CD4-positive, alpha-beta T cell treated with Interleukin-21 for 1 hour (primary cell): ENCODE results near the gene CELF4.

ENCODE experiments used
- DNase-seq: peaks from one replicate; pipeline ENCODE4 v3.0.0-alpha.2; 2020

CELF4 gene

DNA sequence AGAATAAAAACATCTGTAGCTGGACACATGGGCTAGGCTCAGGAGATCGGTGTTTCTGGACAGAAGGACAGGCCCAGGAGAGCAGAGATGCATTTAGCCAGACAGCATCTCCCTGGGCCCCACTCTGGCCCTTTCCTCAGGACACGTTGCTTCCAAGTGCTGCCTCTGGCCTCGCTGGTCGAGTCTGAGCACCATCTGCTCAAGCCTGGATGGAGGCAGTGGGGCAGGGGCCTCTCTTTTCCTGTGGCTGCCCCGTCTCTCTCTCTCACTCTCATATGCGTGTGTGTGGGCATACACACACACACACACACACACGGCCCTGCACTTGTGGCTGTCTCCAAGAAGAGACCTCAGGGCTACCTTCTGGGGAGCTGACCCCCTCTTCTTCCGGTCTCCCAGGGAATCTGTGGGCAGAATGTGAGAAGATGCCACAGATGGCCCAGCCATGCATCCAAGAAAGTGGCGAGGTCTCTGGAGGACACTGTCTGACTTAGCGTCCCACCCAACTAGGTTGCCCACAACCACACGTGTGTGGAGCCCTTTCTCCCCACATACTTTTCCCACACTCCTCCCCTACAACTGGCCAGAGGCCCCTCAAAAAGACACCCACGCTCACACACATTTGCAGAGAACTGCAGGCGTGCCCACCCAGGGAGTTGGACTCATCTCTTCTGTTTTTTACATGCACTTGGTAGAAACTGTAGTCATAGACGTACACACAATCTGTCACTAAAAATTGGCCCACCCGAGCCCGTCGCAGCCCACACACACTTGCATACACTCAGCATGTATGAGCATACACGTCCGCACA is 19.9 kb downstream of the CELF4 start:
- no peak for DNase-seq

DNA sequence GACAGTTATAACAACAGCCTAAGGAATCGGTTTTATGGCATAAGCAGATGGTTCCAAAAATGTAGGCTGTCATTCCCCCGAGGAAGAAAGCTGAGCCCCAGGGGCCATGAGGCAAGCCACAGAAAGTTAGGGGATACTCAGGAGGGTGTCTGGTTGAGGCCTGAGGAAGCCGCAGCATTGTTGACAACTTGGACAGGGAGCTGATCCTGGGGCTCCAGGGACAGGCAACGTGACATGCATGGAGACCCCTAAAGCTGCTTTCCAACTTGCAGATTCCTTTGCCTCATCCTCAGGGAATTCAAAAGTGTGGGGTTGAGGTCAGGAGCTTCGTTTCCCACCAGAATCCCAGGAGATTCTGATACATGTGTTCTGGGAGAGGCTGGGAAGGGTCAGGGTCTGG is 20.9 kb downstream of the CELF4 start:
- no peak for DNase-seq

DNA sequence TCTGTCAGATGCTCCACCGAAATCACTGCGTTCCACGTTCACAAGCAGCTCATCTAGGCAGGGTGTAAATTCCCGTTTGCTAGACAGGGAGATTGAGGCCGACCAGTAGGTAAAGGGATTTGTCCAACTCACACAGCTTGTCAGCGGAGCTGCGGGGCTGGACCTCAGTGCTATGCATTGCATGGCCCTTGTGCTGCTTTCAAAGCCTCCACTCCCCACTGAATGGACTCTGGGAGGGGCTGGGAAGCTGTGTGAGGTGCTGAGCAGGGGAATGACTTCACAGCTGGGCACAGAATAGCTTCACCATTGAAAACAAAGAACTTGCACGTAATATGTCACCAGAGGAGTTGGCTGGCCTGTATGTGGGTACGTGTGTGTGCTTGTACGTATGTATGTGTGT is 21.4 kb downstream of the CELF4 start:
- DNase-seq, result no peak

DNA sequence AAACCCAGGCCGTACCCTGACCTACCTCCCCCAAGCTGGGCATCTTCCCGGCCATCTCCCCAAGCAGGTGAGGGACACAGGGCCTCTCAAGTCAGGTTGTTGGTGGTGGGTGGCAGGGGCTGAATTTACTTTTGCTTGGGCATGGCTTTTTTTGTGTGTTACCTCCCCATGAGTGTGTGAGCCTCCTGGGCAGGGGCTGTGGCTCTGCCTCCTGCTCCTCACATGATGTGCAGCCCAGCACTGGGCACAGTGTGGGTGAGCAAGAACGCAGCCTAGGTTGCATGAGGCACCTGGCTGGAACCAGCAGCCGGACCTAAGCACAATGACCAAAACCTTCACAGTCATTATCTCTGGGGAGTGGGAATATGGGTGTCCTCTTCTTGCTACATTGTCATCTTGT is 22.3 kb downstream of the CELF4 start:
- no peak for DNase-seq

DNA sequence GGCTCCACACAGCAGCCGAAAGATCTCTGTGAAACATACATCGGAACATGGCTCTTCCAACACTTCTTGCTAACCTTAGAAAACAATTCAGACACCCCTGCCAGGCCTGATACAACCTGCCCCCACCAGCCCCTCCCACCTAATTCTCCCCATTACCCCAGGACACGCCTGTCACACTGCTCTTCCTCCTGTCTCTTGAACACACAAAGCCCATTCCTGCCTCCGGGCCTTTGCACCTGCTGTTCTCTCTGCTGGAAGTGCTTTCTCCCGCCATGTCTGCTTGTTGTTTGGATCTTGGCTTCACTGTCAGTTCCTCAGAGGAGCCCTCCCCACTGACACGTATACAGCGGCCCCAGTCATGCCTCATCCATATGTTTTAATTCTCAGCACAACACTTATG is 24.1 kb downstream of the CELF4 start:
- DNase-seq, result no peak

DNA sequence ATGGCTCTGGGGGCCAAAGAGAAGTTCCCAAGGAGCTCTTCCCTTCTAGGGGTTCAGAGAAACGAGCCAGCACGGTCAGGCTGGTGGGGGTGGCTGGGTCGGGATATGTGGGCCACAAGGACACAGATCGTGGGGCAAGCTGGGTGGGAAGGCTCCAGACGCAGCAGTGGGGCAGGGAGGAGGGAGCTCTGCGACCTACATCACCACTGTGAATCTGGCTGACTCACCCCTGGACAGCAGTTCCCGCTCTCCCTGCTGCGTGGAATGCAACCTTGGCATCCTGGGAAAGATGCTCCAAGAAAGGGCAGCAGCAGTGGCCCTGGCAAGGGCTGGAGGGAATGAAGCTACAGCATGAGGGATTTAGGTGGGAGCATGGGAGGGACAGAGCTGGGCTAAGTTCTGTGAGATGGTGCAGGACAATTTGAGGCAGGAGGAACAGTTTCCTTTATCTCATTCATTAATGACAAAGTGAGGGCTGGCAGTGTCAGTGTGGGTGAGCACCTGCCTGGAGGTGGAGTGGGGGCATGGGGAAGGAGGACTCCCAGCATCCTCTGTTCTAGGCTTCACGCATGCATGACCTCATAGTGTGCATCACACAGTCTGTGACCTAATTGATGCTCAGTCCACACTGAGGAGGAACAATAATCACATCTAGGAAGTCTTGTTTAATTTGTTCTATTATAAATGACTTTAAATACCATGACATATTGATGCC is 25.0 kb downstream of the CELF4 start:
- DNase-seq, result no peak

DNA sequence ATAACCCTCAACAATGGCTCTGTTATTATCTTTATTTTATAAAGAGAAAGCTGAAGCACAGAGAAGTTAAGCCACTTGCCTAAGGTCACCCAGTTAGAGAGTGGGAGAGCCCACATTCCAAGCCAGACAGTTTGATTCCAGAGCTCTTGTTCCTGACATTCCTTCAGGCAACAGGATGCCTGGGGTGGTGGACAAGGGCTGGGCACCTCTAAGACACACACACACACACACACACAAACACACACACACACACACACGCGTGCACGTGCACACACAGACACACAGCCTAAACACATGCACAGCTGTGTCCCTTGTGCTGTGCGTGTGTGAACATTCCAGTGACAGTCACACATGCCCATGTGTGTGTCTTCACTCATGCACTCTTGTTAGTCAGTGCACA is 26.4 kb downstream of the CELF4 start:
- DNase-seq, result no peak

DNA sequence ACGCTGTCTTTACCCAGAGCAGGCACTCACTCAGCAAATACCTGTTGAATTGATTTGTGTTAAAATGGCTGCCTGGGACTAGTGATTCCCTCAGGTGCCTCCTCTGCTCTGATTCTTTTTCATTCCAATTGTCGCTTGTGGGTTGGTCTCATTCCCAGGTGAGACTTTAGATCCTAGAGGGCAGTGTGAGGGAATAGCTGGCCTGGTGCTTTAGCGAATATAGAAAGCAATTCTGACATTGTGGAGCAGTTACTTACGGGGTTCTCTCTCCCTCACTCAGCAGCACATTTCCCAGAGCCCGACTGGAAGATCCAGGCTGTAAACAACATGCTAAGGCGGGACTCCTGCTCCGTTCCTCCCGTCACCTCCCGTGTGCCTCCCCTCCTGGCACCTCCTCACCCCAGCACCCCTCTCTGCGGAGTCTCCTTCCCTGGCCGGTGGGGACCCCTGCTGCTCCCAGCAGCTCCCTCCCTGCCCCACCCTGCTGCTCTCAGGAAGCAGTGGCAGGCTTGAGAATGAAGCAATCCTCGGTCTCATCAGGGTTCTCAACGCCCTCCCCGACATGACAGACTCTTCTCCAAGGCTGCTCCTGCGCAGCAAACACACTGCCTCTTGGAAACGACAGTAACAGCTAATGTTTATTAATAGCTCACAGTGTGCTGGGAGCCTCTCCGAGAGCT is 26.9 kb downstream of the CELF4 start:
- DNase-seq, result no peak

DNA sequence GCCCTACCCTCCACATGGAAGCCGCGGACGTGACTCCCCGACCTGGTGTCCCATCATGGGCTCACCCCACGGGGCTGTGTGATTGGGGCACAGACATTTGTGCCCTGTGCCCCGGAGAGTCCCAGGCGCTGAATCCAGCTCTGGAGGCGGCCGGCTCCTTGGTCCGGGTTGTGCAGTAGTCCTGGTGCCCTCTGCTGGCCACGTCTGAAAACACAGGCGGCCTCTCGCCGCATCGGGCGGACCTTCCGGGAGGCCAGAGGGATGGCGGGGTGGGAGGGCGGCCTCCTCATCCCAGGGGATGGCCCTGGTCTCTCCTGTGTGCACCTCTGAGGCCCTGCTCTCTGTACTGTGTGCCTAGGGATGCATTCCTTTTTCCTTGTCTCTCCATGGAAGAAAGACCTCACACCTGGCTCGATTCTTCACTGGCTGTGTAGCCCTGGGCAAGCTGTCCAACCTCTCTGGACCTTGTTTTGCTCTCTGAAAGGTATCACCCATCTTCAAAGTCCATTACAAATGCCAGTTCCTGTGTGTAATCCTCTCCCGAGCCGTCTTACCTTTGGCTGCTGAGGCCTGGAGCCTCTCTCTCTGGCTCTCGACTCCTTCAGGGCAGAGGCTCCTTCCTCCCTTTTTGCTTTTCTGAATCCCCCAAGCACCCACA is 27.6 kb downstream of the CELF4 start:
- DNase-seq, result no peak

DNA sequence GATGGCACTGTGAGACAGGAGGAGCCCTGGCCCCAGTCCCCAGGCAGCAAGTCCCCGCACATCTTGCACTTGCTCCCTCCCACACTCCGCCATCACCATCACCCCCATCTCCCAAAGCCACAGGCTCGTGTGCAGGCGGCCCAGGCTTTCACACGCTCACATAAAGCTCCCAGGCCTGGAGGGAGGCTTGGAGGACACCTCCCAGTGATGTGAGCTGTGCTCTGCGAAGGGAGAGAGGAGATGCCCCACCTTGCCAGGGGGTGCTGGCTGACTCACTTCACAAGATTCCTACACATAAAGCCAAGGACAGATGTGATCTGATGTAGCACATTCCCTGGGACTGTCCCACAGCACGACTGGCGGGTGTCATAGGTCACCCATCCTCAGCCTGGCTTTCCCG is 28.9 kb downstream of the CELF4 start:
- no peak for DNase-seq

DNA sequence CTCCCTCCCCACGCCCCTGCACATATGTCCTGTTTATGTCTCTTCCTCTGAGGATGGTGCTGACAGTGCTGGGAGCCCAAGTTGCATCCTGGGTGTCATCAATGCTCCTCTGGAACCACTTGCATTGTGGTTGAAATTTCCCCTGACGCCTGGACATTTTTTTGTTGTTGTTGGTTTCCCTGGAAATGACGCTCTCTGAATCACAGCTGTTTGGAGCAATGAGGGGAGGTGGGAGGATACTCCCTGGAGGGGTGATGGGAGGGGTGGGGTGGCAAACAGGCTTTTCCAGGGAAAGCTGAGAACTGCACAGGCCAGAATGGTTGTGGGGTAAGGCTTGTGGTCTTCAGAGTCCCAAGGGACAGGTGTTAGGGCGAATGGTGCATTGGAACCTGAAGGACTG is 29.6 kb downstream of the CELF4 start:
- no peak for DNase-seq

DNA sequence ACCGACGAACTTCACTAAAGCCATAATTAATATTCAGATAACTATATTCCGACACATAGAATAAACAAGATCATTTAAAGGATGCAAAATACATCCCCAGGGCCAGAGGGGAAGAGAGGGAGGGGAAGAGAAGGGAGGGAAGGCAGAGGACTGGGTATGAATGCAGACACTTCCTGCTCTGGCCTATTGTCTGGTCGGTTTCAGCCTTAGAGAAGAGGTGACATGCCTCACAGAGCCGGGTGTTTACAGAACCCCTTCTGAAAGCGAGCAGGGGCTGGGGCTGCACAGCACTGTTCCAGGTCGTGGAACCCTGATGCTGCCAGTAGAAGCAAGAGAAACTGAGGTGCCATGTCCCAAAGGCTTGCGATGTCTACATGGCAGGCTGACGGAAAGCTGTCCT is 31.0 kb downstream of the CELF4 start:
- no peak for DNase-seq

DNA sequence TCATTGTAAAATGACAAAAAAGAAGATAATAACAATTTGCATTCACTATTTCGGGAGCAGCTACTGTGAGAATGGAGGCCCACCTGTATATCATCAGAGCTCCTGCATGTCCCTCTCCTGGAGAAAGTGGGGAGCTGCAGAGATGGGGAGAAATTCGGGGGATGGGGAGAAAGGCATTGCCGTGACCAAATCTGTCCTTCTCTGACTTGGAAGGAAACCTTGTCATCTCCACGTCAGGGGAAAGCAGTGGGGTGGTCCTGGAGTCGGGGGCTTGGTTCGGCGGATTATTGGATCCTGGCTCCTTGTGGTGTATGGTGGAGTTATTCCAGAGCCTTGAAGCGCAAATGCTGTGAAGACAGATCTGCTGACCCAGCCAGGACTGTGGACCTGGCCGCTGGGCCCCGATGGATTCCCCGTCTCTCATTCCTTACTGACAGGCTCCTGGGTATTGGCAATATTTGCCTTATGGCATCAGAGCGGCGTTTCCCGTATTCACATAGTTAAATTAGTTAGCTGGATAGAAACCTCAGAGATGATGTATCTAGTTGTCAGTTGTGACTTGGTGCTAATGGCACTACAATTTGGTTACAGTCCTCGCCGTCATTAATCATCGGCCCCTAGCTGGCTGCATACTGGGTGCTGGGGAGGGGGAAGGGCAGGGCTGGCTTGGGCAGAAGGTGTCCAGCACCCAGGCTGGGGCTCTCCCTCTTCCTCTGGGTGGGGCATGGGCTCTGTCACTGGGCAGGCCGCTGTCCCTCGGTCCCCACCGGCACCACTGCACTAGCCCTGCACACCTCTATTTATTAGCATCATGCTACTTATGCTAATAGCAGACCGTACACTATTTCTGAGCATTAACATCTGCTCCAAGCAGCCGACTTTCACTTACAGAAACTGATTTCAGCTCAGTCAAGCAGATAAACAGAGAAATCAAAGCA is 31.7 kb downstream of the CELF4 start:
- no peak for DNase-seq

DNA sequence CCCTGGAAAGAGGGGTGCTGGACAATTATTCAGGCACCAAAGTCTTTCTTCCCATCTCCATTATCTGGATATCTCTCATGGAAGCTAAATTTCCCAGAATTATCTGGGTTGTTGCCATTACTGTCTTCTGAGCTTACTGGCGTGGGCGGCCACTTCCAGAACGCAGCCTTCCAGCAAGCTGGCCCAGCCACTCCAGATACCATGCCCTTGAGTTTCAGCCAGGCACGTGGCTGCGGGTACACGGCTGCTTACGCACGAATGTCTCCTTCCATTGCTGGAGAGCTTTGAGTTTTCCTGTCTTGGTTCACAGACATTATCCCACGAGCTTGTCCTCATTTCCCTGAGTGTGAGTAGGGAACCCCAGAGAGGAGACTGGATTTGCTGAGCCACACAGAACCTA is 32.7 kb downstream of the CELF4 start:
- DNase-seq, result no peak

DNA sequence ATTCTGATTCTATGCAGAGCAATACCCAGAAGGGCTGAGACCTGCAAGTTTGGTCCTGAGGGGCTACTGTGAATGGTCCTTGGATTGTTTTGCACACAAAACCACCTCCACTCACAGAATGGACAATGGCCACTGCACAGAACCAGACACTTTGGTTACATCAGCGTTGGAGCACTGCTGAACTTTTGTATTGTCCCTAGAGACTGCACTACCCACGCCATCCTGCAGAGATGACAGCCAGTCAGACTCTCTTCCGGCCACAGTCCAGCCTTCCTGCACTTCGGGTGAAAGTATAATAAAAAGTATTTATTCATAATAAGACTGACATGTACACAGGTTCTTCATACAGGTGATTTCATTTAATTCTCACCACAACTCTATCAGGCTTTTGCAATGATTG is 35.7 kb downstream of the CELF4 start:
- no peak for DNase-seq

DNA sequence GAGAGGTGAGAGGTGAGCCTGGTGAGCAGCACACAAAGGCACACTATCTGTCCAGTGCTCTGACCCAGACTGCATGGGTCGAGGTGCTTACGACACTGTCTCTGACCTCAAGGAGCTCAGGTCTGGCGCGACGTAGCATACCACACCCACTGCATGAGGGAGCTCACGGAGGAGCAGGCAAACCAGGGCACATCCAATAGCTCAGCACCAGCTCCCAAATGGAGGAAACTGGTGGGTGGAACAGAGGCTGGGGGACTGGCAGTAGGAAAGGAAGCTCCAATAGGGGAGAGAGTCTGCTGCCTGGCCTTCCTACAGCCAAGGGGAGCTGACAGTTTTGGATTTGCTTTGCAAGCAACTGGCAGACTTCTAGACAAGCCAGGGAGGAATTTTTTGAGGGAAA is 36.3 kb downstream of the CELF4 start:
- no peak for DNase-seq

DNA sequence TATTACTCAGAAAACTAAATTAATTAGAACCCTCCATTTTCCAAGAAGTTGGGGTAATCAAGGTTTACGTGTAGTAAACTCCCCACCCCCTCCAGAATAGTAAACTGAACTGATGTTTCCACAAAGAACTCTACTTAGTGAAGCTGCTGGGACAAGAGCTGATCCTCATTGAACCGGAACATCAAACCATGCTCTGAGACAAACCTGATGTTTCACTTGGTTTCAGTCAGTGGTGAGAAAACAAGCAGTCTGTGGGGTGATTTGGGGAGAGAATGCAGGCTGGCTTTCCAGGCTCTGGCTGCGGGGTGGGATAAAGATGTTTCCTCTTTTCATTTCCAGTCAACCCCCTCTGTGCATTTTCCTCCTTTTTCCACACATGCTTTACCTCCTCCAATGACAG is 38.2 kb downstream of the CELF4 start:
- DNase-seq, result no peak

DNA sequence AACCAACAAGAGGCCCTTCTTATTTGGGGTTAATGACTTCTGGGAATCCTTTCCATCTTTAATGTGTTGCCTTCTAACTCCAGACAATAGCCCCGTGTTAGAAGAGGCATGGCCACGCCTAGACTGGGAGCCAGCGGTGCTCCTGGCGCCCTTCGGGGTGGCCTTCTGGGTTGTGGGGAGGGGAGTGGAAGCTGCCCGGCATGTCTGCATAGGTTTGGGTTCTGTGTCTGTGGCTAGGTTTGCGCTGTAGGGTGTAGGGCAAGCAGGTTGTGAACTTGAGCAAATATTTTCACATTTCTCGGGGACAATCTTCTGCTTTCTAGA is 40.4 kb downstream of the CELF4 start:
- no peak for DNase-seq

DNA sequence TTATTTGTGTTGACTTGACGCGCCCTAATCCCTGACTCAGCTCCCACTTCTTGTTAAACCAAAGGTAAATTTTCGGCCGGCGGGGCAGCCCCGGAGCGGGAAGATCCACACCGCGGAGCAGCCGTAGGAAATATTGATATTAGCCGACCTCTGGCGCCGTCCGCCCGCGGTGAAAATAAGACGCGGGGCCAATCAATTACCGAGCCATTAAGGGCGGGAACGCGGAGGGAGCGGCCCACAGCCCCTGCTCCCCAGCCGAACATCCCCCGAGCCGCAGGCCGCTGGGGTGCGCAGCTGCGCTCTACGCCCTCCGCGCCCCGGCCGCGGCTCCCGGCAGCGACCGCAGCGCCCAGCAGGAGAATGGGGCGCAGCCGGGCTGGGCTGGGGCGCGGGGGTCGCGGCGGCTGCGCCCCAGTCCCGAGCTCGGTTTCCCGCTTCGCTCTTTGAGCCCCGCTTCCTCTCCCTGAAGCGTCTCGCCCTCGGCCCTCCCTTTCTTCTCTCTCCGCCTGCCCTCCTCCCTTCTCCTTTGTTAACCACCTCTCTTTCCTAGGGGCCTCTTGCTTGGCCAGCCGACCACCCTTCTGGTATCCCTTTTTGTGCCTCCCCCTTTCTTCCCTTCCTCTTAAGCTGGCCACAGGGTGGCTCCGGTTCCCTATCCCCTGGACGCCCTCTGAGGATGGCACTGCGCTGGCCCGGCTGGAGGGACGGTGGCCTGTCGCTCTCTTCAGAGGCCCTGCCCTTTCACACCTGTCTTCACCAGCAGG is 40.9 kb downstream of the CELF4 start:
- no peak for DNase-seq

DNA sequence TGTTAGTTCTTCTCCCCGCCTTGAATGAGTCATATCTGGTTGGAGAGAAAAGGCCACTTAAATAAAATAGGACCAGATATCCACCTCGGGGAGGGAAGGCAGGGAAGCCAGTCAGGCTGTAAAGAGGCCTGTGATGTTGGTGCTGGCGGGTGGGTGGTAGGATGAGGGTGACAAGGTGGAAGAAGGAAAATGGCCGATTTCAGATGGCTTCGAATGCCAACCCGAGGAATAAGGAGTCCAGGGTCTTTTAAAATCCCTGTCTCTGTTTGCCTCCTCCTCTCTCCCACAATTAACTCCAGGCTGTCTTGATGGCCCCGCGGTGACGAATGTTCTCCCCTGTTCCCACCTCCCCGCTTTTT is 41.5 kb downstream of the CELF4 start:
- no peak for DNase-seq

DNA sequence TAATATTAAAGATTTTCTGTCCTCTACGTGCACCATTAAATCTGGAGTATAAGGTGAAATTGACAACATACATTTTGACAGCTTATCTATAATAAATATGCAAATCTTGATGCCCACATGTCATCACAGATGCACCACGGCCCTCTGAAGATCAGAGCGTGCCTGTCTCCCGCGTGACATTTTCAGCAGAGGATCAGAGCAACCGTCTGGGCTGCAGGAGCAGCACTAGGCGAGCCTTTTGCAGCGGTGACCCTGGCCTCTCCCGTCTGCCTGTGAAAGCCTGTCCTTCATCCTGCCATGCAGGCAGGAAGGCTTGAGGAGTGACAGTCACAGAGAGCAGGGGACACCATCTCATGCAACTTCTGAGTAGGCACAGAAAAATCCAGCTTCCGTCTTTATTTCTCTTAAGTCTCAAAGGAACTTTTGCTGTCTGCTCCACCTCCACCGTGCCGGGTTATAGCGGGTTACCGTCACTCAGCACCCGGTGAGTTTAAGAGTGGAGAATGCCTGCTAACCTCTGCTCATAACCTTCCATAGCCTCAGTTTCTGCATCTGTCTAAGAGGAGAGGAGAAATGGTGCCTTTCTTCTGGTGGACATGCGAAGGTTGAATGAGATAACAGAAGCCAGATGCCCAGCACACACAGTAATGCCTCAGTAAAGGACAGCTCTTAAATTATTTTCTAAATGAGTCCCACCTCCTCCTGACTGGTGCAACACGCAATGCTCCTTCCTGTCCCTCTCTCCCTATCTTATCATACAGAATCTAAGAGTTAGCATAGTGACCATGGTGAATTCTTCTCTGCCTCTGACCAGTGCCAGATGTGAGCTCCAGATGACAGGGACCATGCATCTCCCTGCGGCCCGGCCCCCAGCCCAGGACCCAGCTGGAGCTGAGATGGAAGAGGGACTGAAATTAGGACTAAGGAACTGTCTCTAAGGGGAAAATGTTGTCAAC is 43.8 kb downstream of the CELF4 start:
- DNase-seq, result no peak
